SK-N-SH (cell line): ENCODE measurements around the gene C9orf50. TPM values are rescaled to one million over a fixed set of nuclear protein-coding genes. Genes with fewer than 3 reads are reported as not detected.

Experiments used
- CTCF ChIA-PET: fragments of 300-600, 350-600 bp; formaldehyde crosslinking; extraction: SDS; loops from one replicate; lab custom pipeline; 2021; lab: Yijun Ruan, JAX
- POLR2A ChIA-PET: fragments of 350-600 bp; sonication (Branson Sonifier 250); formaldehyde crosslinking; extraction: SDS; loops from one replicate; lab custom pipeline; 2020; ENCODE audit warnings: antibody characterized with exemption, inconsistent platforms; lab: Yijun Ruan, JAX
- DNase-seq: peaks from one replicate; pipeline ENCODE4 v3.0.0; 2012
- H2AFZ ChIP-seq: fragments of 200-600 bp; sonication (generic); 2 replicates; pipeline ENCODE4 v1.8.1; 2016; ENCODE audit warnings: antibody characterized with exemption, mild to moderate bottlenecking, low read depth
- H3F3A ChIP-seq: fragments of 200-600 bp; sonication (generic); replicated peaks from 2 replicates; pipeline ENCODE3; 2016; ENCODE audit warnings: antibody characterized with exemption, mild to moderate bottlenecking; ENCODE audit not compliant: insufficient read depth
- H3K27ac ChIP-seq, 2 experiments: fragments of 200-500 bp in 1 of 2; fragments of 200-600 bp in 1 of 2; sonication (Bioruptor generic) in 1 of 2; sonication (generic), shearing (Covaris generic) in 1 of 2; 2 replicates each; pipeline versions ENCODE4 v1.5.1 to v1.6.1; 2014 to 2016; ENCODE audit warnings: low read depth in 2 of 2, inconsistent platforms in 1 of 2, low read length in 1 of 2, mild to moderate bottlenecking in 1 of 2, mixed read lengths in 1 of 2
- H3K27me3 ChIP-seq: fragments of 200-600 bp; sonication (generic), shearing (Covaris generic); 2 replicates; pipeline ENCODE4 v1.6.1; 2016; ENCODE audit warnings: mixed run types; ENCODE audit not compliant: insufficient read depth
- H3K36me3 ChIP-seq, 2 experiments: fragments of 200-500 bp in 1 of 2; fragments of 200-600 bp in 1 of 2; sonication (Bioruptor generic) in 1 of 2; sonication (generic) in 1 of 2; replicated peaks in 1 of 2; 2 replicates each; pipeline versions ENCODE3 to v1.5.1; 2014 to 2016; ENCODE audit warnings: low read length in 1 of 2, mild to moderate bottlenecking in 1 of 2; ENCODE audit not compliant: insufficient read depth in 2 of 2, control insufficient read depth in 1 of 2
- H3K4me1 ChIP-seq, 2 experiments: fragments of 200-500 bp in 1 of 2; fragments of 200-600 bp in 1 of 2; sonication (Bioruptor generic) in 1 of 2; sonication (generic), shearing (Covaris generic) in 1 of 2; 2 replicates each; pipeline versions ENCODE4 v1.5.1 to v1.6.1; 2014 to 2016; ENCODE audit warnings: low read depth in 1 of 2, low read length in 1 of 2, mixed run types in 1 of 2; ENCODE audit not compliant: insufficient read depth in 2 of 2, control insufficient read depth in 1 of 2
- H3K4me2 ChIP-seq: fragments of 200-600 bp; sonication (generic), shearing (Covaris generic); 2 replicates; pipeline ENCODE4 v1.6.1; 2017; ENCODE audit warnings: mixed run types
- H3K4me3 ChIP-seq, 2 experiments: fragments of 200-500 bp in 1 of 2; fragments of 200-600 bp in 1 of 2; sonication (Bioruptor generic) in 1 of 2; sonication (generic), shearing (Covaris generic) in 1 of 2; 2 replicates each; pipeline versions ENCODE4 v1.5.1 to v1.8.1; 2014 to 2016; ENCODE audit warnings: low read depth in 2 of 2, inconsistent platforms in 1 of 2, low read length in 1 of 2, mild to moderate bottlenecking in 1 of 2, mixed read lengths in 1 of 2, moderate library complexity in 1 of 2
- H3K79me2 ChIP-seq: fragments of 200-600 bp; sonication (generic); 2 replicates; pipeline ENCODE4 v1.8.1; 2017; ENCODE audit warnings: mild to moderate bottlenecking; ENCODE audit not compliant: insufficient read depth
- H3K9ac ChIP-seq: fragments of 200-600 bp; sonication (generic); 2 replicates; pipeline ENCODE4 v1.6.1; 2017; ENCODE audit warnings: mixed run types
- H3K9me2 ChIP-seq: fragments of 200-600 bp; sonication (generic); 2 replicates; pipeline ENCODE4 v1.6.1; 2017; ENCODE audit warnings: mixed run types
- H3K9me3 ChIP-seq: fragments of 200-600 bp; sonication (generic); 2 replicates; pipeline ENCODE4 v1.6.1; 2017; ENCODE audit warnings: mixed run types, mild to moderate bottlenecking, moderate library complexity
- H4K20me1 ChIP-seq: fragments of 200-600 bp; sonication (generic); 2 replicates; pipeline ENCODE4 v1.6.1; 2017; ENCODE audit warnings: mild to moderate bottlenecking, mixed run types; ENCODE audit not compliant: insufficient read depth
- ELF1 ChIP-seq: IDR thresholded peaks from 2 replicates; pipeline ENCODE4 v1.4.0; 2012
- EP300 ChIP-seq, 2 experiments: IDR thresholded peaks; 2 replicates each; pipeline versions ENCODE4 v1.4.0 to v1.6.1; 2012; ENCODE audit warnings: borderline replicate concordance in 1 of 2, low read depth in 1 of 2, low read length in 1 of 2
- FOSL2 ChIP-seq: IDR thresholded peaks from 2 replicates; pipeline ENCODE4 v1.4.0; 2012; ENCODE audit warnings: low read depth, mild to moderate bottlenecking, moderate library complexity, borderline replicate concordance
- FOXM1 ChIP-seq: IDR thresholded peaks from 2 replicates; pipeline ENCODE4 v1.4.0; 2012; ENCODE audit warnings: low read depth, mild to moderate bottlenecking
- MEF2A ChIP-seq: IDR thresholded peaks from 2 replicates; pipeline ENCODE4 v1.4.0; 2012; ENCODE audit warnings: low read depth, borderline replicate concordance
- MXI1 ChIP-seq: IDR thresholded peaks from 2 replicates; pipeline ENCODE4 v1.6.1; 2012; ENCODE audit warnings: mild to moderate bottlenecking, low read depth, low read length, improper control_type of control experiment
- NFIC ChIP-seq: IDR thresholded peaks from 2 replicates; pipeline ENCODE4 v1.4.0; 2012; ENCODE audit warnings: borderline replicate concordance
- PBX3 ChIP-seq: IDR thresholded peaks from 2 replicates; pipeline ENCODE4; 2012
- POLR2AphosphoS5 ChIP-seq: IDR thresholded peaks from 2 replicates; pipeline ENCODE4 v1.6.1; 2012; ENCODE audit warnings: low read depth, low read length
- RAD21 ChIP-seq: IDR thresholded peaks from 2 replicates; pipeline ENCODE4 v1.6.1; 2012; ENCODE audit warnings: mild to moderate bottlenecking, low read length
- RCOR1 ChIP-seq: fragments of 150-350 bp; IDR thresholded peaks from 2 replicates; pipeline ENCODE4 v1.6.1; 2017; ENCODE audit warnings: antibody characterized with exemption, low read length
- REST ChIP-seq: IDR thresholded peaks from 2 replicates; pipeline ENCODE4 v1.6.1; 2012; ENCODE audit warnings: mild to moderate bottlenecking, low read depth, low read length, moderate library complexity
- RFX5 ChIP-seq: IDR thresholded peaks from 2 replicates; pipeline ENCODE4 v1.6.1; 2012; ENCODE audit warnings: mild to moderate bottlenecking, improper control_type of control experiment, low read length
- SIN3A ChIP-seq: IDR thresholded peaks from 2 replicates; pipeline ENCODE4 v1.6.1; 2012; ENCODE audit warnings: low read depth, mild to moderate bottlenecking, low read length, moderate library complexity, borderline replicate concordance
- TEAD4 ChIP-seq: IDR thresholded peaks from 2 replicates; pipeline ENCODE4 v1.4.0; 2012; ENCODE audit warnings: mild to moderate bottlenecking, borderline replicate concordance; ENCODE audit not compliant: insufficient read depth
- USF1 ChIP-seq: IDR thresholded peaks from 2 replicates; pipeline ENCODE4 v1.4.0; 2012; ENCODE audit warnings: low read depth, borderline replicate concordance
- YY1 ChIP-seq: IDR thresholded peaks from 2 replicates; pipeline ENCODE4 v1.4.0; 2012; ENCODE audit warnings: low read depth, mild to moderate bottlenecking
- WGBS: methylation state at CpG from one replicate; pipeline ENCODE4 v1.1.6; 2017; ENCODE audit warnings: low lambda C conversion rate; 5-methylcytosine and 5-hydroxymethylcytosine counted together
- polyA plus RNA-seq, 3 experiments: library from polyadenylated mRNA; depleted of rRNA; stranded (reverse); fragments of >200 nt; gene quantifications; 2 replicates each; pipeline ENCODE4 v1.2.3, GENCODE V29; 2012

Gene C9orf50
- polyA plus RNA-seq, 1 of the 3 experiments (the other 2 are of a cell fraction): 0.30 TPM

- no peaks in the 10 kb centered on the region for H3K79me2 ChIP-seq
- WGBS: 90% methylated on average over 4 of the region's 7 CpGs
- no peak for DNase-seq
- H3K4me3 ChIP-seq: no peak overlapping the region
- peaks cover under 1% of the 10 kb centered on the region for H3F3A ChIP-seq
- POLR2A ChIA-PET: interaction anchor here (1.1 to 1.5 kb wide), 2 partner anchors 12 to 122 kb away, joined by 3 read pairs; no protein-coding TSS in a partner anchor
- TF ChIP-seq USF1: no peak
- TF ChIP-seq RCOR1: no peak
- no peak for TF ChIP-seq FOSL2
- no peak for TF ChIP-seq NFIC
- no peak for TF ChIP-seq PBX3
- no peak for TF ChIP-seq SIN3A
- no peak for TF ChIP-seq REST
- TF ChIP-seq ELF1: no peak
- no peak for TF ChIP-seq FOXM1
- TF ChIP-seq MXI1: no peak
- no peak for TF ChIP-seq POLR2AphosphoS5
- TF ChIP-seq TEAD4: no peak
- no peak for TF ChIP-seq YY1
- no peak for TF ChIP-seq RAD21
- TF ChIP-seq RFX5: no peak
- TF ChIP-seq MEF2A: no peak
- no peak for TF ChIP-seq EP300 (IDR thresholded peaks at IDR 0.05; ENCODE audit: borderline replicate concordance in 1 of 2, low read depth in 1 of 2, low read length in 1 of 2)
- no peak overlapping the region for H3K27ac ChIP-seq
- H3K4me2 ChIP-seq: no peak overlapping the region
- CTCF ChIA-PET: interaction anchor here (1.2 to 15.6 kb wide), 17 partner anchors 10 to 487 kb away, joined by 3 to 235 read pairs (median 9); partner anchors contain the start of genes C9orf50 and IER5L
- H3K9ac ChIP-seq: no peak overlapping the region
- no peaks in the 10 kb centered on the region for H3K27me3 ChIP-seq
- H2AFZ ChIP-seq: no peak overlapping the region
- no peaks in the 10 kb centered on the region for H3K36me3 ChIP-seq
- H4K20me1 ChIP-seq: no peaks in the 10 kb centered on the region
- H3K4me1 ChIP-seq: peaks cover 4 to 23% of the 10 kb centered on the region in 2 experiments; a peak in 2 of 4 replicates
- H3K9me3 ChIP-seq: no peaks in the 10 kb centered on the region
- no peaks in the 10 kb centered on the region for H3K9me2 ChIP-seq
These were observed 8.8 kb downstream of the C9orf50 start for GRCh38 chr9:129612123-129612522.
